SU-DHL-6 (cell line): Measurements from ENCODE around the gene HEATR3.

ENCODE experiments used
- CTCF ChIP-seq: fragments of 200-600 bp; sonication (generic); IDR thresholded peaks from one replicate; pipeline ENCODE4 v1.5.1; 2017; ENCODE audit warnings: antibody characterized with exemption, mild to moderate bottlenecking, low read length, moderate library complexity; ENCODE audit not compliant: insufficient read depth, poor library complexity, severe bottlenecking
- EZH2phosphoT487 ChIP-seq: fragments of 200-600 bp; sonication (generic), shearing (Covaris generic); conservative IDR thresholded peaks from 2 replicates; pipeline ENCODE4 v1.6.1; 2018; ENCODE audit warnings: mild to moderate bottlenecking, antibody characterized with exemption, low read length, moderate library complexity, mixed read lengths

GRCh38 chr16:50126183-50126582 lies 60.4 kb downstream of the HEATR3 start:
- TF ChIP-seq CTCF (no peak), EZH2phosphoT487 (no peak)
